GM18858 (cell line): ENCODE data around the gene NDUFAF8.

Experiments used
- ATAC-seq: cut with Tn5 transposase; IDR thresholded peaks from one replicate; pipeline ENCODE4 v1.9.1; 2021; ENCODE audit not compliant: unreplicated experiment

The NDUFAF8 gene

DNA sequence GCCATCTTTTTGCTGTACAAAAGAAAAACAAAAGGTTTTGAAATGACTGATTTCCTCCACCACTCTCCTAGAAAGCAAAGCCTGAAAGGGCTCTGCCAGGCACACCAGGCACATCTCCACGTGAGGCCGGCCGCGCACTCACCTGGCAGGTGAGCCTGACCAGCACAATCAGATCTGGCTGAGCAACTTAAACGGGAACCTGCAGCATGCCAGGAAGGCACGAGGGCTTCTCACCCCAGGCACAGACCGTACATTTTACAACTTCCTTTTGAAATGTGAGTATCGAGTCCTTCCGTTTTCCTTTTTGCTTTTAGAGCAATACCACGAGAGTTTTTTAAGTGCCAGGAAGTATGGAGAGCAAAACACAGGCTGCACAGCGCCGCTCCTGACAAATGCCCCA, 33.5 kb downstream of the NDUFAF8 start:
- ATAC-seq, result no peak

DNA sequence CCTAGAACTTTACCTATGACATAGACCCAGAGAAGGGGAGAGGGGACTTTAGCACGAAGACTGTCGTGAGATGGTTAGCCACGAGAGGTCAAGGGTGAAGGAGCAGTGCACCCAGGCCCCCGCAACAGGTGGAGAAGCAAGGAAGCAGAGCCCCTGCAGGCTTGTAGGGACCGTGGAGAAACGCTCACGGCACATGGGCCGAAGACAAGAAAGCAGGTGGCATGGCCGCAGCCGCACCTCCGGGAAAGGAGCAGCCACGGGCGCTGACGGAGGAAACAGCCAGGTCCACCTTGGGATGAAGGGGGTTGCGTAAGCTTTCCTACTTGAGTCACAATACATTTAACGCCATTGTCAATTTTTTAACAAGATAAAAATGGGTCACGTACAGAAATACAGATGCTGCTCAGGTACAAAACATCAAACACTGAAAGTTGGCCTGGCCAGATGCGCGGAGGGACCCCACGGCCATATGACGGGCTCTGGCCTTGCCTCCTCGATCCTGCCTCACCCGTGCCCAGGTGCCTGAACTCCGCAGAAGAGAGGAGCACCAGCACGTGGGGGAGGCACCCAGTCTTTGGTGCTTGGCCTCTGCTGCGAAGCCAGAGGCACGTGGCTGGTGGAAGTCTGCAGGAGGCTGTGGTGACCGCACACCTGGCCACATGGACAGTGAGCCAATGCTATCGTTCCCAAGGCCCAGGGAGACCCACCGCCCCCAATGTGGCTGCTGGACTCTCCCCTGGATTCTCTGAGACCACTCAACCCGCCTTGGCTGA, 34.8 kb downstream of the NDUFAF8 start:
- no peak for ATAC-seq

DNA sequence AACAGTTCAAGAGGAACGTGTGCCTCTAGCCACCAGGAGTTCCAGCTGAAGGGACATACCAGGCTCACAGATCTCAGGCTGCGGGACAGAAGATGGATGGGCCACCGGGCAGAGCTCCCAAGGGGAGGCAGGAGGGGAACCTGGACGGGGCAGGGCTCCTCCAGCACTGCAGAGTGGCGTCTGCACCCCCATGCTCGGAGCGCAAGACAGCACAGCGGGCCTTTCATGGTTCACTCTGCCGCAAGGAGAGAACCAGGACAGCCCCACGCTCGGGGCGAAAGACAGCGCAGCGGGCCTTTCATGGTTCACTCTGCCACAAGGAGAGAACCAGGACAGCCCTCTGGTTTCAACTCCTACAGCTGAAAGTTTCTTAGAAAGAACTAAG, 35.3 kb downstream of the NDUFAF8 start:
- no peak for ATAC-seq

DNA sequence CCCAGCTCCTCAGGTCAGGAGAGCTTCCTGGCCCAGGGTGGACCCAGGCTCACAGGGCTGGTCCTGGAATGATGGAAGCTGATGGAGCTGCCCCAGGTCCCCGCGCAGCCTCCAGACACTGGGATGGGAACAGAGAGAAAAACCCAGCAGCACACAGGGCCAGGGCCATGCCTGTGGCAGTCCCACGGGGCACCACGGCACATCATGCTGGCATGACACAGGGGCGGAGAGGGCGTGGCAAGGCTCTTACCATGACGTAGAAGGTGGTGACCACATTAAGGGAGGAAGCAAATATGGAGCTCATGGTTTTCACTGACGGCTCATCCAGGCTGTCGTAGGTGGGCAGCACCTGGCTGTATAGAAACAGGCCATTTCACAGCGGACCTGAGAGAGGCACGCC, 37.7 kb downstream of the NDUFAF8 start:
- ATAC-seq, result no peak

DNA sequence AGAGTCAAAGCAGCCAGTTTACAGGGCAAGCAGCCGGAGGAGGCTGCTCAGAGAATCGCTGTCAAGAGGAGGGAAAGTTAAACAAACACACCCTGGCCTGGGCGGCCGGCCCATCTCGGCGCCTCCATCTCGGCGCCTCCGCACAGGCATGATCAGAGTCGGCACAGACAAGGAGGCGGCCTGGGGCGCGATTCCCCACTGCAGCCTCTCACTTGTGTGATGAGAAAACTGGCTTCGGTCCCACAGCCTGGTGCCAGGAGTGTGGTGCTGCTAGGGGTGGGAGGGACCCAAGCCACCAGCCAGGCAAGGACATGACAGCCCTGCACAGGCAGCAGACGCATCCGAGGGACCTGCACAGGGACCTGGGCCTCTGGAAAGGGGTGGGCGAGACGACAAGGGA, 38.3 kb downstream of the NDUFAF8 start:
- no peak for ATAC-seq

DNA sequence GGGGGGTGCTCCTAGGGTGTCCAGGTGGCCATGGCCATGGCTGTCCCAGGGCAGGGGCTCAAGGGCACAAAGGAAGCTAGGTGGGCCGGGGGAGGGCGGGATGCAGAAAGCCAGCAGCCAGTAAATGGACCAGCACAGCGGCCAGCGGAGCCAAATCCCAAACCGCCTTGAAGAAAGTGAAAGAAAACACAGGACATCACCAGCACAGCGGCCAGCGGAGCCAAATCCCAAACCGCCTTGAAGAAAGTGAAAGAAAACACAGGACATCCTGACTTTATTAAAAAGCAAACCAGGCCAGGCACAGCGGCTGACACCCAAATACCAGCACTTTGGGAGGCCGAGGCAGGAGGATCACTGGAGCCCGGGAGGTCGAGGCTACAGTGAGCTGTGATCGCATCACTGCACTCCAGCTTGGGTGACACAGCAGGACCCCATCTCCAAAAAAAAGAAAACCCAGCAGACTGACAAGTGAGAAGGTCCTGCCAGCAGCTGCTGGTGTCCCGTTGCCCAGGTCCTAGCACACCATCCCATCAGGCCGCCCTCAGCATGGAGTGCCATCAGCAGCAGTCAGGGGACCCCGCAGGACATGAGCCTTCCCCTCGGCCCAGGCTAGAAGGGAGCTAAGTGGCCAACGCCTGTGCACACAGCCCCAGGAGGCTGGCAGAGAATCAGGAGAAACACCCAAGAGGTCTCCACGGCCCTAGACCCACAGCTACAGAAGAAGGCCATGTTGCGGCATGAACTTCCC, 39.0 kb downstream of the NDUFAF8 start:
- ATAC-seq, result no peak

DNA sequence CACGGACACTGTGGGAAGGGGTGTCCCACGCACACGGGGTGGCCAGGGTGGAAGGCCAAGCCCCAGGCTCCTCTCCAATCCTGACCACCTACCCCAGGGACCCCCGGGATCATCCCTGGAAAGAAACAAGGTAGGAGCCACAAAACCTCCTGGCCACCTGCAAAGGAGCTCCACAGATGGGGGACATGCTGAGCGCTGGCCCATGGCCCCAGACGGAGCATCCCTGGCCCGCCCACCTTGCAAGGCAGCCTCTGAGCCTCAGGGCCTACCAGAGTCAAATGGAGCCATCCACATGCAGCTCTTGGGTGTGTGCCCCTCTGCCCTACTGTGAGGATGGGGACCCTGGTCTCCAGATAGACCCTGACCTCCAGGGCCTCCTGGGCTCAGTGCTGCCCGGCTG, 39.7 kb downstream of the NDUFAF8 start:
- no peak for ATAC-seq

DNA sequence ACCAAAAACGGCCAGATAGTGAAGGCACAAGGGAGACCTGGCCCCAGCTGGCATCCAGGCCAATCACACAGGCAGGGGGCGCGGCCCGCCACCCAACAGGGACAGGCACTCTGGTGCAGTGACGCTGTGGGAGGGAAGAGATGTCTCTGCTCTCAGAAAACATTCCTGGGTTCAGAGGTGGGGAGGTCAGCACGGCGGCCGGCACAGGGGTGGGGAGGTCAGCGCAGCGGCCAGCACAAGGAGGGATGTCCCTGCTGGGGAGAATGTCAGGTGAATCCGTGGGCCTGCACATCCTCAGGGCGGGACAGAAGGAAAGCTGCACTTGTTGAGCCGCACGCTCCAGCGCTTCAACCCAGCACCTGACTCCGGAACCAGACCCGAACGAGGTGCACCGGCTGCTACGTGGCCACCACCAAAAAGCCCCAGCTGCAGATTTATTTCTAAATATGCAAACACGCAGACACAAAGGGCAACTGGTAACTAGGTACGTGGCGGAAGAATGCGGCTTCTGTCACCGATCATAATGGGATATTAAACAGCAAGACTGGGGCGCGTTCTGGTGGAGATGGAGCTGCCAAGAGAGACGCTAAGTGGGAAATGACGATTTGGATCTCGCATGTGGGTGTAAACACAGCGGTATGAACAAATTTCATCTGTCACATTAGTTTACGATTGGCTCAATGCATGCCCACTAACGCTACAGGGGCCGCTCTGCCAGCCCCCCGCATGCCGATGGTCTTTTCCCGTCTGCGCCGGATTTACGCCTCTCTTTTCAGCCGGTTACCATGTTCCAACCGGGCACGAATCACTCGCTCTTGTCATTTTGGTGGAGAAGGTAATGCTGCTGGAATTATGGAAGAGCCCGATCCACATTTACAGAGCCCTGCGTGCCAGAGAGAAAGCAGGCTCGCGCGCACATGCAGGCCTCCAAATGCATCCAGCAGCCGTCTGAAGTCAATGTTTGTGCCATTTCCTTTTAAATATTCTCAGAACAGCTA, 40.5 kb downstream of the NDUFAF8 start:
- no peak for ATAC-seq

DNA sequence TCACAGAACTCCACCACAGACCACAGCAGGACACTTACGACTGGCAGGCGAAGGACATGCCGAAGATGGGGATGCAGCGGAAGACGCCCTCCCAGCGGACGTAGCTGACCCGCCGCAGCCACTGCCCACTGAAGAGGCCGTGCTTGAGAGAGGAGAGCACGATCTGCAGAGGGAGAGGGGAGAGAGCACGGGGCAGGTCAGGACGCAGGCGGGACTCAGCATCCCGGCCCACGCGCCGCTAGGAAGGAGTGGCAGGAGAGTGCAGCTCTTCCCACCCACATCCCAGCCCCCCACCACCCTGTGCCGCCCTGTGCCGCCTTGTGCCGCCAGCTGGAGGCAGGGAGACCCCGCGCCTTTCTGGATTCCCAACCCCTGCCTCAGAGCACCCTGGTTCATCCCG, 41.5 kb downstream of the NDUFAF8 start:
- no peak for ATAC-seq

DNA sequence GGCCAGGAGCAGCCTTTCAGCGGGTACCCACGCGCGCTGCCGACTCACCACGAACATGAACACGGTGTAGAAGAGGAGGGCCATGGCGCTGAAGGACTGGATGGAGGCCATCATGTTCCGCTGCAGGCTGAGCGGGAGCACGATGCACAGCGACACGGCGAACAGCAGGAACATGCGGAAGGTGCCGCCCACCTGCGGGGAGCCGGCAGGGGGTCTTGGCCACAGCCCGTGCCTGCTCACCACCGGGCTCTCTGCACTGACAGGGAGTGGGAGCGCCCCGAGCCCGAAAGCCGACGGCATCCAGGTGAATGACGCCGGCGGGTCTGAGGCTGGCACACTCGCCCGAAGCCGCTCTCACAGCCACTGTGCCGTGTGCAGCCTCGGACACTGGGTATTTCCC, 43.0 kb downstream of the NDUFAF8 start:
- no peak for ATAC-seq

DNA sequence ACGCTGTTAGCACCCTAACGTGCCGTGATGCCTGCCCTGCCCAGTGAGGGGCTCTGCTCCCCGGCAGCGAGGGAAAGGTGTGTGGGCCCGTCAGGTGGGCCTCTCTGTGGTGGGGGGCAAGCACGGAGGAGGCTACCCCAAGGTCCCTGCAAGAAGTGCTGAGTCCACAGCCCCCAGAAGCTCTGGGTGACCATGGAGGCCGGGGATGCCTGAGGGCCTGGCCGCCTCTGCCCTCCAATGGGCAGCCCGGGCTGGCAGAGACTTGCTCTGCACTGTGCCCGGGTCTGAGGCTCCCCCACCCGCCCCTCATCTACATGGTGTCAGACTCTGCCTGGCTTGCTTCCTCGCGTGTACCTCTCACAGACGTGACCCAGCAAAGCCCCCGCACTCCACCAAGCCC, 43.8 kb downstream of the NDUFAF8 start:
- ATAC-seq, result no peak

DNA sequence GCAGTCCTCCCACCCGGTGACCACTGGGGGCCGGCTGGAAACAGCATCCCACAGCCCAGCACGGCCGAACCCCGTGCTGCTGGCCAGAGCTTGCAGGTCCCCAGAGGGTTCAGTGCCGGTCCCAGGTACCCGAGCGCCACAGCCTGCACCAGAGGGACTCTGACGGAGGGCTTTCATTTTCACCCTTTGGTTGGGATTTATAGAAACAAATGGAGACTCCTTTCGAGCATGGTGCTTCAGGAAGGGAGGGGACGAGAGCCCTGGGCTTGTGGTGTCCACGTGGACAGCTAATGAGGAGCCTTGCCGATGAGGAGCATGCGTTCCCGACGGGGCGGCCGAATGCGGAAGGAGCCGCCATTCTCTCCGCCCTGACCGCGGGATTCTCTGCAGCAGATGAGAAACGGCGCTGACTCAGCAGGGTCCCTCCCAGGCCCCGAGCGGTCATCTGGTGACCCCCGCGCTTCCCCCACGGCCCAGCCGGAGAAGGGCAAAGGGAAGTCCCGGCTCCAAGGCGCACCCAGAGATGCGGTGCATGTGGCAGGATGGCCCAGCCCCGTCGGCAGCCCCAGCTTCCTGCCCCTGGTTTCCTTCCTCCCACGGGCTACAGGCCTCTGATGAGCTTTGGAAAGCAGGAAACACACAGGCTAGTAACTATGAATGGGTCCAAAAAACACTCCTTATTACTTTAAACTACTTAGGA, 46.2 kb downstream of the NDUFAF8 start:
- ATAC-seq, result no peak

DNA sequence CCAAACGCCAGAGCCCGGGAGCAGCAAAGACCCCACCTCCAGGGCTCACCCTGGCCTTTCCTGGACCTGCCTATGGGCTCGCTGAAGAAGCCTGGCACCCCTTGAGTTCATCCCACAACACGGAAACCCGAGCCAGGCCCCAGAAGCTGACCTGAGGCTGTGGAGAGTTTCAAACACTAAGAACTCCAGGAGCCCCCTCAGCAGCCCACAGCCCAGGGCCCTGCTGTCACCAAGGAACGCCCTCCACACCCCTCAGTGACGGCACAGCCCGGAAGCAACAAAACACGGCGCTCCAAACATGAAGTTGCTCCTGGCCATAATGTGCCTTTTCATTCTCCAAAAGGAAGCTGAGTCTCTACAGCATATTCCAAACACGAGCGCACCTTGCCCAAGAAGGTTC, 46.8 kb downstream of the NDUFAF8 start:
- ATAC-seq, result no peak

DNA sequence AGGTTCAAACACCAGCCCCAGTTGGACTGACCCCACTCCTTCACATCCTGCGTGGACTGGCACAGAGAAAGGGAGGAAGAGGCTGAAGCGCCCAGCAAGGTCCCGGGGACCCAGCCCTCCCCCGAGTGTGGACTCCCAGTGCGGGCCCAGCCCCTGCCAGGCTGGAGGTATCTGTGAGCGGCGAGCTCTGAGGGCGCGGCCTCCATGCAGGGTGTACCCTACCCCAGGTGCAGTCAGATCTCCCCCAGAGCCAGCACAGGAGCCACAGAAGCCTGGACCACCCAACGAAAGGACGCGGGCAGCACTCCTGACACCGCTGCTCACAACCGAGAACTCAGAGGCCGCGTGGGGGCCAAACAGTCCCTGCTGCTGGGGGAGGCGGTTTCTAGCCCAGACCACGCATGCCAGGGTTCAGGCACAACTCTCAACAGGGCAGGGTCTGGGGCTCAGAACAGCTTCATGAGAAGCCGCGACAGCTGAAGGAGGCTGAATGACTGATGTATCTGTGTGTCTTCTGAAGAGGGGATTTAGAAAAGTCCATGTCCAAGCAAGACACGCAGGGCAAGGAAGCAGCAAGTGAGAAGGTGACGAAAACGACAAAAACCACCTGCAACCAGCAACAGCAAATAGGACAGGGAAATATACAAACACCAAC, 47.5 kb downstream of the NDUFAF8 start:
- no peak for ATAC-seq

DNA sequence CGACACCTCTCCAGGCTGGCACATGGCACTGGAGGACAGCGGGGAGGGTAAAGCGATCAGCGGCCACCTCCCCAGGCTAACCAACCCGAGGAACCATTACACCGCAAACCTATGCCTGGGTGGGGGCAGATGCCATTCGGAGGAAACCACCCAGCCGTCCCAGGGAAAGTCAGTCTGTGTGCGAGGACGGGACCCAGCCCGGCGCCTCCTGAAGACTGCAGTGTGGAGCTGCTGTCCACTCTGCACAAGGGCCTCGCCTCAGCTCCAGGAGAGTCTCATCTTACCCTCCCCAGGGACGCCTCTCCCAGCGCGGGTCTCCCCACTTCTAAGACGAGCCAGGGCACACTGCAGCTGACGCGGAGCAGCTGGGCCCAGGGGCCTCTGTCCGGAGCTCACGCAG, 48.0 kb downstream of the NDUFAF8 start:
- no peak for ATAC-seq

DNA sequence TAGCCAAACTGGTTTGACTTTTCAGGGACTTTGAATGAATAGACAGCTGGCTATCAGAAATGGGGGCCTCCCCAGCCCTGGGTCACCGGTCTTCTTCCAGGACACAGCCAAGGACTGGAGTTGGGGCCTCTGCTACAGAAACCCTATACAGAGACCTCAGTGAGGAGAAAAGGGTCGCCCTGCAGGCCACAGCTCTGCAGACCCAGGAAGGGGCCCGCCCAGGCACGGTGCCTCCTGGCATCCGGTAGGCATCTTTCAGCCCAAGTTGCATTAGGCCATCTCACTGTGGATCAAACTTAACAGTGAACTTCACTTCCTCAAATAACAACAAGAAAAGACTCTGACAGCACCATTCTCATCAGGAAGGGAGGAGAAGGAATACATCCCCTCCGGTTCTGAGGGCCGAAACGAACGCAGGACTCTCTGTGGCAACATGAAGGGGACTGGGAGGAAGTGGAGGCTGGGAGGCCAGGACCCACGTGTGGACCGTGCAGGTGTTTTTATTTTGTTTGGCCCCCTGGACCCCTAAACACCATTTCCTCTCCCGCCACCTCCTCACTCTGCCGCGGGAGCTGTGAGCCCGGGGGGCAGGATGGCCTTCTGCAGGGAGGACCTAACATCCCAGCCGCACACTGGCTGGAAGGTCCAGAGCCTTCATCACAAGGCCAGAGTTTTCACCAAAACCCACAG, 48.8 kb downstream of the NDUFAF8 start:
- no peak for ATAC-seq

DNA sequence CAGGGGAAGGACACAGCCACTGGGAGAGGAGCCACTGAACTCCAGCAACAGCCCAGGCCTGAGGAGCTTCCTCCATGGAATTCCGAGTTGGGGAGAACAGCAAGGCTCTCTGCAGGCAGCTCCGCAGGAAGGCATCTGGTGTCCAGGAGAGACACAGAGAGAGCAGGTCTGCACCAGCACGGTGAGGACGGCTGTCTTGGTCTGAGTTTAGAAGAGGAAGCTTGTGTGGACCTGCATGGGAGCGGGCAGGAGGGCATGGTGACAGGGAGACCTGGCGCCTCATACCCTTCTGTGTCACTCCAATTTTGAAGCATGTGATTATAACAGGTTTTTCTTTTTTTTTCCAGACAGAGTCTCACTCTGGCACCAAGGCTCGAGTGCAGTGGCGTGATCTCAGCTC, 49.6 kb downstream of the NDUFAF8 start:
- no peak for ATAC-seq

DNA sequence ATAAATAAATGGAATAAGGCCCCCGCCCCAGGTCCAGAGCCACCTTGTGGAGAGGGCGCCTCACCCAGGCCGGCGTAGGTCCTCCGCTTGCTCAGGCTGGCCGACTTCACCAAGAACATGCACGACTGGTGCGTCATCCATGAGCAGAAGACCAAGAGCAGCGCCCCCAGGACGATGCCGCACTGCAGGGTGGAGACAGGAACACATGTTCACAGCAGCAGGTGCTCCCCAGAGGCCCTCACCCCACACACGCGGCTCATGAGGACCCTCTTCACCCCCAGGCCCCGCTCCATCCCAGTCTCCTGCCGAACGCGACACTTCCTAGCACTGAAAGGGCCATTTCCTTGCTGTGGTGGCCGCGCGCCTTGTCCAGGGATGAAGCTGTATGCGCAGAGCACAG, 50.5 kb downstream of the NDUFAF8 start:
- ATAC-seq, result no peak

DNA sequence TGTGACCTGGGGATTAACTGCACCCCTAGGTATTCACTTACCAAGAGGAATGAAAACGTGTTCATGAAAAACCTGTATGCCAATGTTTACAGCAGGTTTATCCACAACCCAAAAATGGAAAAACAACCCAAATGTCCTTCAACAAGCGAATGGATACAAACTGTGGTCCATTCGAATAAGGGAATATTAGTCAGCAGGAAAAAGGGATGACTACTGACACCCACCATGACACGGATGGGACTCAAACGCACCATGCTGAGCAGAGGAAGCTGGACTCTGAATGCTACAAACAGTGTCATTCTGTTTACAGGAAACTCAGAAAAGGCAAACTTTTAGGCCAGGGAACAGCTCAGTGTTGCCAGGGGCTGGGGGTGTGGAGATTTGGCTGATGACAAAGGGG, 51.1 kb downstream of the NDUFAF8 start:
- no peak for ATAC-seq
